PC-3 (cell line): ENCODE data around the gene ZNF423. TPM values are rescaled to one million over a fixed set of nuclear protein-coding genes. Genes with fewer than 3 reads are reported as not detected.

ENCODE experiments used
- ATAC-seq: fragments of 200-7000 bp; cut with Tn5 transposase; 2 replicates; pipeline ENCODE4 v1.9.1; 2020; ENCODE audit warnings: mild to moderate bottlenecking, moderate library complexity
- BruUV-seq: library from RNA; stranded (reverse); fragments of 400-500 nt; replicated peaks from 2 replicates; lab custom pipeline; 2021; lab: Mats Ljungman, UMichigan
- CTCF ChIA-PET: fragments of 300-600 bp; sonication (Branson Sonifier 250); formaldehyde crosslinking; loops from one replicate; lab custom pipeline; 2022; ENCODE audit warnings: antibody characterized with exemption; lab: Charles Lee
- POLR2A ChIA-PET: fragments of 300-600 bp; sonication (Branson Sonifier 250); formaldehyde crosslinking; loops from one replicate; lab custom pipeline; 2022; ENCODE audit warnings: antibody characterized with exemption; ENCODE audit not compliant: unreplicated experiment; lab: Charles Lee
- DNase-seq: peaks from one replicate; pipeline ENCODE4 v3.0.0-alpha.2; 2015
- H2AFZ ChIP-seq: fragments of 300-600 bp; sonication (generic); 2 replicates; pipeline ENCODE4 v1.6.0; 2016; ENCODE audit warnings: antibody characterized with exemption, low read length
- H3F3A ChIP-seq: fragments of 300-600 bp; sonication (generic); one replicate; pipeline ENCODE4 v1.6.0; 2017; ENCODE audit warnings: antibody characterized with exemption, low read length, control low read depth, mild to moderate bottlenecking; ENCODE audit not compliant: unreplicated experiment
- H3K27ac ChIP-seq: fragments of 300-600 bp; sonication (generic); 2 replicates; pipeline ENCODE4 v1.5.1; 2016; ENCODE audit warnings: mild to moderate bottlenecking, low read length
- H3K27me3 ChIP-seq: fragments of 300-600 bp; sonication (generic); 2 replicates; pipeline ENCODE4 v1.6.1; 2016; ENCODE audit warnings: low read length, mixed read lengths
- H3K36me3 ChIP-seq: fragments of 300-600 bp; sonication (generic); 2 replicates; pipeline ENCODE4 v1.6.1; 2016; ENCODE audit warnings: low read depth, mixed run types, low read length, mixed read lengths
- H3K4me1 ChIP-seq: fragments of 300-600 bp; sonication (generic); 2 replicates; pipeline ENCODE4 v1.5.1; 2016; ENCODE audit warnings: low read length; ENCODE audit not compliant: insufficient read depth
- H3K4me2 ChIP-seq: fragments of 300-600 bp; sonication (generic); 2 replicates; pipeline ENCODE4 v1.6.0; 2016; ENCODE audit warnings: low read length
- H3K4me3 ChIP-seq: fragments of 300-600 bp; sonication (generic); 2 replicates; pipeline ENCODE4 v1.5.1; 2016; ENCODE audit warnings: mild to moderate bottlenecking, low read length, mixed read lengths
- H3K79me2 ChIP-seq: fragments of 300-600 bp; sonication (generic); 2 replicates; pipeline ENCODE4 v1.6.1; 2017; ENCODE audit warnings: low read length, mixed read lengths
- H3K9ac ChIP-seq: fragments of 300-600 bp; sonication (generic); 2 replicates; pipeline ENCODE4 v1.6.0; 2016; ENCODE audit warnings: mild to moderate bottlenecking, low read length
- H3K9me2 ChIP-seq: fragments of 300-600 bp; sonication (generic); replicated peaks from 2 replicates; pipeline ENCODE4 v1.6.1; 2016; ENCODE audit warnings: mixed run types, low read length, mixed read lengths
- H3K9me3 ChIP-seq: fragments of 300-600 bp; sonication (generic); 2 replicates; pipeline ENCODE4 v1.6.1; 2016; ENCODE audit warnings: low read length, mixed read lengths
- H4K20me1 ChIP-seq: fragments of 300-600 bp; sonication (generic); 2 replicates; pipeline ENCODE4 v1.6.1; 2016; ENCODE audit warnings: low read length, mixed read lengths
- EZH2 ChIP-seq: fragments of 300-600 bp; sonication (generic); IDR thresholded peaks from one replicate; pipeline ENCODE4 v1.6.1; 2017; ENCODE audit warnings: antibody characterized with exemption, mild to moderate bottlenecking, low read length; ENCODE audit not compliant: unreplicated experiment
- EZH2phosphoT487 ChIP-seq: fragments of 300-600 bp; sonication (generic); IDR thresholded peaks from 2 replicates; pipeline ENCODE4 v1.6.1; 2018; ENCODE audit warnings: mild to moderate bottlenecking, antibody characterized with exemption, low read length, borderline replicate concordance
- intact Hi-C: fragments of 100-400 bp; cut with micrococcal nuclease; formaldehyde crosslinking; loops from 2 replicates; pipeline ENCODE4 v1.9.0; 2023
- total RNA-seq: library from RNA; depleted of rRNA; stranded (reverse); fragments of >200 nt; gene quantifications from 2 replicates; pipeline ENCODE4 v1.2.3, GENCODE V29; 2014
- TF ChIP-seq, protein P1 (sequence below): fragments of 300-600 bp; sonication (generic); conservative IDR thresholded peaks from 2 replicates; pipeline ENCODE4 v1.5.1; 2017; ENCODE audit warnings: antibody characterized with exemption, low read depth, mild to moderate bottlenecking, low read length

Gene ZNF423
- total RNA-seq, 1 experiment from 2014 or later: not detected

DNA sequence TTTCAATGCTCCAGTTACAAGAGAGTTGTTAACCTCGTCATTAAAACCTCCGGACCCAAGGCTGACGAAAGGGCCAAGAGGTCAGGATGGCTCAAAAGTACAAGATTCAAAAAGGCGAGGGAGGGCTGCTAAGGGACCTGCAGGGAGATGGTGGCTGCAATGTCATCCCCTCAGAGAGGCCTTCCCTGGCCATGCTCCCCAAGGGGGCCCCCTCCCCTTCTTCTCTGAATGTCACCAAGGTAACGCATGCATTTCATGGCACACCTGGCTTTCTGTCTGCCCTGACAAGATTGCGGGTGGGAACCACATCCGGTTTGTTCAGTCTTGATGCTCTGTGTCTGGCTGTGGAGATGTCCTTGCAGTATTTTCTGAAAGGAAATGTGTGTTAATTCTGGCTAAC, 392.4 kb downstream of the ZNF423 start:
- POLR2A ChIA-PET: no interaction called here
- BruUV-seq: no TSS peak
- no peaks in the 10 kb centered on the region for H3F3A ChIP-seq
- no peak overlapping the region for H2AFZ ChIP-seq
- H3K4me3 ChIP-seq: no peak overlapping the region
- H3K27me3 ChIP-seq: 0 out of 2 replicates have a peak, but pooled peaks cover 3% of the 10 kb centered on the region
- H3K27ac ChIP-seq: no peak overlapping the region
- H3K9me3 ChIP-seq: no peaks in the 10 kb centered on the region
- CTCF ChIA-PET: no interaction called here
- no peaks in the 10 kb centered on the region for H3K9me2 ChIP-seq
- H3K4me2 ChIP-seq: no peak overlapping the region
- no peaks in the 10 kb centered on the region for H4K20me1 ChIP-seq
- ATAC-seq (no peak), DNase-seq (no peak)
- no peaks in the 10 kb centered on the region for H3K36me3 ChIP-seq
- H3K9ac ChIP-seq: no peak overlapping the region
- no peak for TF ChIP-seq EZH2phosphoT487
- TF ChIP-seq, protein P1, sequence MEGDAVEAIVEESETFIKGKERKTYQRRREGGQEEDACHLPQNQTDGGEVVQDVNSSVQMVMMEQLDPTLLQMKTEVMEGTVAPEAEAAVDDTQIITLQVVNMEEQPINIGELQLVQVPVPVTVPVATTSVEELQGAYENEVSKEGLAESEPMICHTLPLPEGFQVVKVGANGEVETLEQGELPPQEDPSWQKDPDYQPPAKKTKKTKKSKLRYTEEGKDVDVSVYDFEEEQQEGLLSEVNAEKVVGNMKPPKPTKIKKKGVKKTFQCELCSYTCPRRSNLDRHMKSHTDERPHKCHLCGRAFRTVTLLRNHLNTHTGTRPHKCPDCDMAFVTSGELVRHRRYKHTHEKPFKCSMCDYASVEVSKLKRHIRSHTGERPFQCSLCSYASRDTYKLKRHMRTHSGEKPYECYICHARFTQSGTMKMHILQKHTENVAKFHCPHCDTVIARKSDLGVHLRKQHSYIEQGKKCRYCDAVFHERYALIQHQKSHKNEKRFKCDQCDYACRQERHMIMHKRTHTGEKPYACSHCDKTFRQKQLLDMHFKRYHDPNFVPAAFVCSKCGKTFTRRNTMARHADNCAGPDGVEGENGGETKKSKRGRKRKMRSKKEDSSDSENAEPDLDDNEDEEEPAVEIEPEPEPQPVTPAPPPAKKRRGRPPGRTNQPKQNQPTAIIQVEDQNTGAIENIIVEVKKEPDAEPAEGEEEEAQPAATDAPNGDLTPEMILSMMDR: no peak
- TF ChIP-seq EZH2: no peak
- no peaks in the 10 kb centered on the region for H3K79me2 ChIP-seq
- intact Hi-C loops: no loop called here
- H3K4me1 ChIP-seq: no peaks in the 10 kb centered on the region

DNA sequence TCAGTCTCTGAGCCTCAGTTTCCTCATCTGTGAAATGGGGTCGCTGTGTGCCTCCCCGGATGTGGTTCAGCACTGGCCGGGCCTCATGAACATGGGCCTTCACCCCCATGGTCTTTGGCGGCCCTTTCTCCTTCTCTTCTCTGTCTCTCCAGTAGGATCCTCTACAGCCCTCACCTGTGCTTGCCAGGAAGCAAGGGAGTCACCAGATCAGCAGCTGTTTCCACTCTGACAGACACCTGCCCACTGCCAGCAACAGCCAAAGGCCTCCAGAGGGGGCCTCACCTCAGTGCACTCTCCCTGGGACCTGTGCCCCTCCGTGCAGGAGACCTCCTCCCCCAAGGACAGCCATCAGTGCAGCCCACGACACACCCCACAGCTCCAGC, 392.9 kb downstream of the ZNF423 start:
- no TSS peak for BruUV-seq
- Histone ChIP-seq H3K9ac (no peak overlapping the region), H3K4me2 (no peak overlapping the region), H3K4me1 (no peaks in the 10 kb centered on the region), H4K20me1 (no peaks in the 10 kb centered on the region), H3K27ac (no peak overlapping the region), H3K36me3 (no peaks in the 10 kb centered on the region), H3K9me2 (no peaks in the 10 kb centered on the region), H2AFZ (no peak overlapping the region), H3K79me2 (no peaks in the 10 kb centered on the region), H3F3A (no peaks in the 10 kb centered on the region), H3K9me3 (no peaks in the 10 kb centered on the region), H3K4me3 (no peak overlapping the region), H3K27me3 (0 out of 2 replicates have a peak, but pooled peaks cover 3% of the 10 kb centered on the region)
- intact Hi-C loops: no loop called here
- DNase-seq: no peak
- POLR2A ChIA-PET: no interaction called here
- CTCF ChIA-PET: no interaction called here
- no peak for ATAC-seq
- TF ChIP-seq, protein P1: no peak
- TF ChIP-seq EZH2phosphoT487: no peak
- TF ChIP-seq EZH2: no peak

DNA sequence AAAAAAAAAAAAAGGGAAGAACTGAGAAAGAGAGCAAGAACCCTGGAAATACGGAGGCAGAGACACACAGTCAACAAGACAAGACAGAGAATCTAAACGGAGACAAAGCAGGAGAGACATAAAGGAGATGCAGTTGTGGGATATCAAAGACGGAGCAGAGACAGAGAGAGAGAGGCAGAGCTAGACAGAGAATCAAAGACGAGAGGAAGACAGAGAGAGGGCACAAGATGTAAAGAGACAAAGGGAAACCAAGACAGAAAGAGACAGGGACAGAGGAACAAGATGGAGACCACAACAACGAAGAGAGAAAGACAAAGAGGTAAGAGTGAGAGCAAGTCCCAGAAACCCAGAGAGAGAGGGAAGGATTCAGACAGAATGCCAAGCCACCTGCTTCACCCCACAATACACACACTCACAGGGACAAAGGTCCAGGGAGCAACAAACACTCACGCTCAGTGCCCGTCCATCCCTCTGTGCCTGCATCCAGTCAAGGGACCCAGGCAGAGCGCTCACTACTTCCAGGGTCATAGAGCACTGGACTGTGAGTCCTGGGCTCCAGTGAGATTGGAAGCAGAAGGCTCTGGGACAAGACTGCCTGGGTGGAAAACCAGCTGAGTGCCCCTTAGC, 393.4 kb downstream of the ZNF423 start:
- Histone ChIP-seq H3K9me3 (no peaks in the 10 kb centered on the region), H3F3A (no peaks in the 10 kb centered on the region), H3K4me1 (no peaks in the 10 kb centered on the region), H4K20me1 (no peaks in the 10 kb centered on the region), H3K27ac (no peak overlapping the region), H3K9me2 (no peaks in the 10 kb centered on the region), H3K9ac (no peak overlapping the region), H3K4me3 (no peak overlapping the region), H3K36me3 (no peaks in the 10 kb centered on the region), H3K79me2 (no peaks in the 10 kb centered on the region), H2AFZ (no peak overlapping the region), H3K4me2 (no peak overlapping the region), H3K27me3 (0 out of 2 replicates have a peak, but pooled peaks cover 3% of the 10 kb centered on the region)
- TF ChIP-seq, protein P1: no peak
- TF ChIP-seq EZH2 (no peak), EZH2phosphoT487 (no peak)
- intact Hi-C loops: no loop called here
- BruUV-seq: no TSS peak
- ATAC-seq (no peak), DNase-seq (no peak)
- ChIA-PET POLR2A (no interaction called here), CTCF (no interaction called here)
